ENCODE measurements around the gene ZFYVE9.

DNA sequence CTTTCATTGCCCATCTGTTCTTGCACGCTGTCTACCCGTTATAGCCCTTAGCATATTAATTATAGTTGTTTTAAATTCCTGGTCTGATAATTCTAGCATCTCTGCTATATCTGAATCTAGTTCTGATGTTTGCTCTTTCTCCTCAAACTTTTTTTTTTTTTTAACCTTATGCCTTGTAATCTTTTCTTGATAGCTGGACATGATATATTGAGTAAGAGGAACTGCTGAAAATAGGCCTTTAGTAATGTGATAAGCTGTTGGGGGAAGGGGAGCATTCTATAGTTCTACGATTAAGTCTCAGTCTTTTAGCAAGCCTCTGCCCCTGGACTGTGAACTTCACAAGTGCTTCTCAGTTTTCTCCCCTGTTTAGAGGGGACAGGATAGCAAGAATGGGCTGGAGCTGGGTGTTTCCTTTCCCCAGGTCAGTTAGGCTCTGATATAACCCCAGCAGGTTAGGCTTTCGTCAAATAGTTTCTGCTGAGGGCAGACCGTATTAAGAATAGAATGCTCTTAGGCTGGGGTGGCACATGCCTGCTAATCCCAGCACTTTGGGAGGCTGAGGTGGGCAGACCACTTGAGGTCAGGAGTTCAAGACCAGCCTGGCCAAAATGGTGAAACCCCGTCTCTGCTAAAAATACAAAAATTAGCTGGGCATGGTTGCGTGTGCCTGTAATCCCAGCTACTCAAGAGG is 62.2 kb downstream of the ZFYVE9 start:
- TF ChIP-seq CTCF (IDR thresholded peaks at IDR 0.05) (no peak), POLR2A (IDR thresholded peaks at IDR 0.05; ENCODE audit: low read depth) (no peak)
